ENCODE measurements around the gene CHRNA9.

CHRNA9 gene

GRCh38 chr4:40337523-40337922 is 2.4 kb downstream of the CHRNA9 start:
- no peak for DNase-seq (ENCODE audit: low read depth in 2 of 2)

DNA sequence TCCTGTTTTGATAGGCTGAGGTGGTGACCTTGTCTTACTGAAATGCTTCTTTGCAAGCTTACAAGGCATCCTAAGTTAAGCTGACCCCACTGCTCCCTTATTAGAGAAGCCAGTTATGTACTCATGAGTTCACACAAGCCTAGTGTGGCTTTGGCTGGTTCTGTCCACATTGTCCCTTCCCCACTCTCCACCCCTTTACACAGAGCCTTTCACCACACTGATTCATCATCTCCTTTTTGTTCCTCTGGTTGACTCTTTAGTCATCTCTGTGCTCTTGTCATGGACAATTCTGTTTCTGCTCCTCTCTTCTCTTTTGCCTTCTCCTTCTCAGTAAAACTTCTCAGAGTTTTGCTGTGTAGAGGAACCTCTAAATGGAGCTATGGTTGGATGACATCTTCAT is 4.9 kb downstream of the CHRNA9 start:
- no peak for DNase-seq (ENCODE audit: low read depth in 2 of 2)

GRCh38 chr4:40347472-40347871 is 12.3 kb downstream of the CHRNA9 start:
- no peak for DNase-seq (ENCODE audit: low read depth in 2 of 2)

- DNase-seq (ENCODE audit: low read depth in 2 of 2): no peak
Measured at GRCh38 chr4:40348000-40348399, 12.9 kb downstream of the CHRNA9 start.

DNA sequence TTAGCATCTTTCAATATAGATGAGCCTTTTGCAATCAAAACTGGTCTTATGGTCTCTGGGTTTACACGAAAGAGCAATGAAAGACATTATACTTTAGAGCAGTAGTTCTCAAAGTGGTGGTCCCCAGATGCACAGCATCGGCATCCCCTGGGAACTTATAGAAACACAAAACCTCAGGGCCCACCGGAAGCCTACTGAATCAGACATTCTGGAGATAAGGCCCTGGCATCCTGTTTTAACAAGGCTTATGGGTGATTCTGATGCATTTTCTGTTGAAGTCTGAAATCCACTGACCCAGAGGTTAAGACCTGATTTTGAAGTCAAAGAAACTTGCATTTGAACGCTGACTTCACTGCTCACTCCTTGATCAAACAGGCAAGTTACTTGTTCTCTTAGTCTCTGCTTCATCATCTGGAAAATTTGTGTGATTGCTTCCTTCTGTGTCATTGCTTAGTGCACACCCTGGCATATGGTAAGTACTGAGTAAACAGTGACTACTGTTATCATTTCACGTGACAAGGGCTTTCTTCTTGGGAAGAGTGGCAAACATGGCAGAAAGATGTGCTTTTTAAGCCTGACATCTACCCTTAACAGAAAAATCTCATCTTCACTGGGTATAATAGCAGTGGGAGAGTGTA is 14.5 kb downstream of the CHRNA9 start:
- DNase-seq (ENCODE audit: low read depth in 2 of 2): no peak

GRCh38 chr4:40350627-40351227 is 15.6 kb downstream of the CHRNA9 start:
- no peak for DNase-seq (ENCODE audit: low read depth in 2 of 2)

DNA sequence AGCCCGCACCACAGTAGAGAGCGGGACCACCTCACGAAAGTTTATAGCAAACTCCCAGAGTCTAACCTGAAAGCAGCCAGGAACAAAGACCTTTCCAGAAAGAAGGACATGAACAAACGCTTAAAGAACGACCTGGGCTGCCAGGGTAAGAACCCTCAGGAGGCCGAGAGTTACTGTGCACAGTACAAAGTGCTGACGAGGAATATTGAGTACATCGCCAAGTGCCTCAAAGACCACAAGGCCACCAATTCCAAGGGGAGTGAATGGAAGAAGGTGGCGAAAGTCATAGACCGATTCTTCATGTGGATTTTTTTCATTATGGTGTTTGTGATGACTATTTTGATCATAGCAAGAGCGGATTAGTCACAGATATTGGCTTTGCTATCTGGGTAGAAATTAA is 19.0 kb downstream of the CHRNA9 start:
- DNase-seq (ENCODE audit: low read depth in 2 of 2): no peak

DNA sequence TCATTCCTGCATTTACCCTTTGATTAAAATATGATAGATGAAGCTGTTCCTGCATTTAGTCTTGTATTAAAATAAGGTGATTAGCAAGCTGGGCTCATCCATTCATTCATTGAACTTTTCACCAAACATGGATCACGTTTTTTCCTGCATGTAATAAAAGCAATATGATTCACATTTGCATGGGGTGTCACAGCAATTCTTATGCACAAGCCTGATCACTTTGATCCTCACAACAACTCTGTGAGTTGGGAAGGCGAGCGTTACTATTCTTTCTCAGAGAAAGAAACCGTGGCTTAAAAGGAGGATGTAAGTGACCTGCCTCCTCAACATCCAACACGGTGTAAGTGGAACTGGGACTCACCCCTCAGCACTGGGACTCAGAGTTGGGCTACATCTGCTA is 20.0 kb downstream of the CHRNA9 start:
- no peak for DNase-seq (ENCODE audit: low read depth in 2 of 2)

DNA sequence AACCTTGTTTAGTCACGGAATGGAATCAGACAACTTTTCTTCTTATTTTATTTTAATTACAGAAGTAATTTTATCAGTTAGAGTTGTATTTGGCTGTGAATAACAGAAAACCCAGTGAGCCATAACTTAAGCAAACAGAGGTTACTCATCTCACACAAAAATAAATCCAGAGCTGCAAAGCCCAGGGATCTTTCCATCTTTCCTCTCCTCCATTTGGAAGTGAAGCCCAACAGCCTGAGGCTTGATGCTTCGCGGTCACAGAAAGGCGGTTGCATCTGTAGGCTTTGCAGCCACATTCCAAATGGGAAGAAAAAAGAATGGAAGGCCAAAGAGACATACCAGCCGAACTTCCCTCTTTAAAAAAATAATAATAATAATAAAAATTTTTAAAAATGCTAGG is 22.6 kb downstream of the CHRNA9 start:
- no peak for DNase-seq (ENCODE audit: low read depth in 2 of 2)

DNA sequence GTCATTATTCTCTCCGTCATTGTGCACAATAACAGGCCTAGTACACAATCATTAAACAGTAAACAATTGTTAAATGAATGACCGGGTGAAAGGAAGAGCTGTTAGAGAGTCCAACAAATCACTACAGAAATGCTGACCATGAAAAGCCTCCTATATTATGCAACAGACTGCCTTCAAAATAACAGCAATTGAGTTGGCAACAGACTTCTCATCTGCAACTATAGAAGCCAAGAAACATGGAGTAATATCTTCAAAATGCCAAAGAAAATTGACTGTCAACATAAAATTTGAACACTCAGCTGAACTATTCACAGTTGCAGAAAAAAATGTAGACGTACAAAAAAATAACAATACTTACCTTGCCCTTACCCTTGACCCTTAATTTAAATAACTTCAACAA is 26.2 kb downstream of the CHRNA9 start:
- DNase-seq (ENCODE audit: low read depth in 2 of 2): no peak

DNA sequence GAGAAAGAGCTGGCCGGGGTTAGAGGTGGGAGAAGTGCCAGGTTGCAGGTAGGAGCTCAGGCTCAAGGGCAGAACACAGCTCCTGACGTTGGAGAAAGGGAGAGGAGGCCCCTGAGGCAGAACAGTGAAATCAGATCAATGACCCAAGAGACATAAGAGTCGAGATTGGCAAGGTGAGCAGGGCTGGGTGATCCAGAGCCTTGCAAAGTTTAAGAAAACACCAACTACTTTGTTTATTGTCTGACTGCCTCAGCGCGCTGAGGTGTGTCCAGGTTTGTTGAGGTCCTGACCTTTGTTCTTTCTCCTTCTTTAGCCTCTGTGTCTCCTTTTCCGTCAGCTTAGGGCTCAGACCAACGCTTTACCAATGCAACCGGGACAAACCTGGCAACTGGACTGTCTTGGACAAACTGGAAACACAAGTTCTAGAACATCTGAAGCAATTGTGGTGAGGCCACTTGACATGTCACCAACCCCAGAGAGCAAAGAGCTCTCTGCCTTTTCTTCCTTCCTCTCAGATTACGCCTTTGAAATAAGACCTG is 28.3 kb downstream of the CHRNA9 start:
- DNase-seq (ENCODE audit: low read depth in 2 of 2): no peak

DNA sequence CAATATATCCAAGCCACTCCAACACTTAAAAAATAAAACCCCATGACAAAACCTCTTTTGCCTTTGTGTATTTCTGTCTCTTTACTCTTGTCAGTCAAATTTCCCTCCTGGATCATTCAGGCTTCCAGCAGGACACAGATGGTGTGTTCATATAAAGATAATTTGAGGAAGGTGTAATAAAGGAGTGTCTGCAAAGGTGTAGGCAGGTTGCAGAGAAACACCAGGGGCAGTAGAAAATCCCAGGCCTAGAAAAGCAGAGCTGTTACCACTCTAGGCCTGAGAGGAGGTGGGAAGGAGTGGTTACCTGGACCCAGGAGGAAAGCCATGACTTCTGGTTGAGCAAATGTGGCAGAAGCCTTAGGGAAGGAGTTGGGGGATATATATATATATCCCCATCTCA is 28.8 kb downstream of the CHRNA9 start:
- DNase-seq (ENCODE audit: low read depth in 2 of 2): no peak

- DNase-seq (ENCODE audit: low read depth in 2 of 2): no peak
Measured at GRCh38 chr4:40365766-40366165, 30.6 kb downstream of the CHRNA9 start.

DNA sequence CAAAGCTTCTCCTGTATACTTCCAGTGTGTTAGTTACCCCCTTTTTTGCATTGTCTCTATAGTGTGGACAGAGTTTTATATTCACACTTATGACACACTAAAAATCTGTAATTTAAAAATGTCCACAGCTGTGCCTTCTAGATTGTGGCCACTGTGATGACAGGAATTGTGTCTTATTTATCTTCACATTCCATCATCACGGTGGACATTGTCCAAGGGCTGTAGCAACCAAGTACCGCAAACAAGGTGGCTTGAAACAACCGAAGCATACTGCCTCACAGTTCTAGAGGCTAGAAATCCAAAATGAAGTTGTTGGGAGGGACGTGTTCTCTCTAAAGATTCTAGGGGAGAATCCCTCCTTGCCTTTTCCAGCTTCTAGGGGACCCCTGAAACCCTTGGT is 32.3 kb downstream of the CHRNA9 start:
- DNase-seq (ENCODE audit: low read depth in 2 of 2): no peak

DNA sequence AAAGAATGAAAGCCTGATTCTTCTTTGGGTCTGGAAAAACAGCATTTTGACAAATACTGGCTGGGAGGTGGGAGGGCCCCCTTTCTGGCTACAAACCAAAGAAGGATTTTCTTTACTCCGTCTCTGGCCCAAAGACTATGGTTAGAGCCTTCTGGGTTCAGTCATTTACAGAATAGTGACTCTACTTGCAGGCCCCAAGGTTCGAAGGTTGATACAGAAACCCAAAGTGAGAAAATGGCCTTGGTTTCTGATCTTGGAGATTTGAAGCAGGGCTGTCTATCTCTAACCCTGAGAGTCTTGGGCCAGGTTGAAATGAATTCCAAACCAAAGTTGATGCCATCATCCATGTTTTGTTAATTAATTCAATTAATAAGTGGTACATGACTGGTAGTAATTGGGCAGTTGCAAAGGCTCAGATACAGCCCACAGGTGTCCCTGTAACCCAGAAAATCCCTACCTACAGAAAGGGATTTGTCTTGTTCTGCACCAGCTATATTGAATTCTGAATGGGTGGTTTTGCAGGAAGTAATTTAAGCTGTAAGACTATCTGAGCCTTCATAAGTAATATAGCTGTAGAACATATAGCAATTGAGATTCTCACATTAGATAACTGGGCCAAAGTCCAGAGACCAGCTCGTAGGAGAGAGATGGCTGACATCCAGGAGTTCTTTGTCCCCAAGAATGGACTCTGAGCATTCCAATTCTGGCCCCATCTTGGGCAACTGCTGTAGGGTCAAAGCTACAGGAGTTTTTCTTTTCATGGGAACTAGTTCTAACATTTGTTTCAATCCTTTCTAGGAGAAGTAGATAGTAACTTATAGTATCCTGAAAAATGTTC is 34.5 kb downstream of the CHRNA9 start:
- DNase-seq (ENCODE audit: low read depth in 2 of 2): no peak

GRCh38 chr4:40372651-40373050 is 37.5 kb downstream of the CHRNA9 start:
- DNase-seq (ENCODE audit: low read depth in 2 of 2): no peak

DNA sequence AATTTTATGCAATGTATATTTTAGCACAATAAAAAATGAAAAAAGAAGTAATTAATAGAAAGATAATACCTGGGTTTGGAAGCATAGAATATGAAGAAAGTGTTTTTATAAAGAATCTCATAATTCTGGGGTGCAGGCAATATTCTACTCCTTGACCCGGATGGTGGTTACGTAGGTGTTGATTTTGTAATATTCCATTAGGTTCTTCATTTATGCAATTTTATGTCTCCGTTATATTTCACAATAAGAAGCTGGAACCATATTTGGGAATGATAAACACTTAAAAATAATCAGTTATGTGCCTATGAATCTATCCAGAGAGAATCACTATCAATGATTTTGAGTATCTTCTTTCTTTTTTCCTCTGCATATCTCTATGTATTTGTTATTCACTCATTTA is 38.5 kb downstream of the CHRNA9 start:
- no peak for DNase-seq (ENCODE audit: low read depth in 2 of 2)

DNA sequence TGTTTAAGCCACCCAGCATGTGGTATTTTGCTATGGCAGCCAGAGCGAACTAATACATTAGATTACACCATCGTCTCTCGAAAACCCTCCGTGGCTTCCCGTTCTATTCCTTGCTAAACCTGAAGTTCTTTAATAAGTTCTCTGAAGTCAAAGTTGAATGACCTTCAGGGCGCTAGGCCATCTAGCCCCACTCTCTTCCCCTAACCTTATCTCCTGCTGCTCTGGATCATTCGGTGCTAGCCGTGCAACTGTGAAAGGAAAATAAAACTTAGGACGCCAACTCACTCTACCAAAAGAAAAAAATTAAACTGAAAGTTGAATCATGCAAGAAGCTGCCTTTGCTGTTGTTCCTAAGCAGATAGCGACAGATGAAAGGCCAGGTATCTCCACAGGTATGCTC is 40.0 kb downstream of the CHRNA9 start:
- DNase-seq (ENCODE audit: low read depth in 2 of 2): no peak

DNA sequence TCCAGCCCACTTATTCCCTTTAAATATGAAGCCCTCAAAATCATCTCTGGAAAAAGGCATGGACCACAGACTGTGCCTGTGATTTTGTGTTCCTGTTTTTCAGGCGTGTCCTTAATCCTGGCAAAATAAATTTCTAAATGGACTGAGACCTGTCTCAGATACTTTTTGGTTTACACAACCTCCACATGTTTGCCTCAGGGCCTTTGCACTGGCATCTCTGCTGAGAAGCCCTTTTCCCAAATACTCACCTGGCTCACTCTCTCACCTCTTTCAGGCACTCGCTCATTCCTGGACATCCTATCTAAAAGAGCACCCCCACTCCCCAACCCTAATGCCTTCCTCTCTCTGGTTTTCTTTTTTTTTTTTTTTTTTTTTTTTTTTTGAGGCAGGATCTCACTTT is 40.5 kb downstream of the CHRNA9 start:
- DNase-seq (ENCODE audit: low read depth in 2 of 2): no peak

DNA sequence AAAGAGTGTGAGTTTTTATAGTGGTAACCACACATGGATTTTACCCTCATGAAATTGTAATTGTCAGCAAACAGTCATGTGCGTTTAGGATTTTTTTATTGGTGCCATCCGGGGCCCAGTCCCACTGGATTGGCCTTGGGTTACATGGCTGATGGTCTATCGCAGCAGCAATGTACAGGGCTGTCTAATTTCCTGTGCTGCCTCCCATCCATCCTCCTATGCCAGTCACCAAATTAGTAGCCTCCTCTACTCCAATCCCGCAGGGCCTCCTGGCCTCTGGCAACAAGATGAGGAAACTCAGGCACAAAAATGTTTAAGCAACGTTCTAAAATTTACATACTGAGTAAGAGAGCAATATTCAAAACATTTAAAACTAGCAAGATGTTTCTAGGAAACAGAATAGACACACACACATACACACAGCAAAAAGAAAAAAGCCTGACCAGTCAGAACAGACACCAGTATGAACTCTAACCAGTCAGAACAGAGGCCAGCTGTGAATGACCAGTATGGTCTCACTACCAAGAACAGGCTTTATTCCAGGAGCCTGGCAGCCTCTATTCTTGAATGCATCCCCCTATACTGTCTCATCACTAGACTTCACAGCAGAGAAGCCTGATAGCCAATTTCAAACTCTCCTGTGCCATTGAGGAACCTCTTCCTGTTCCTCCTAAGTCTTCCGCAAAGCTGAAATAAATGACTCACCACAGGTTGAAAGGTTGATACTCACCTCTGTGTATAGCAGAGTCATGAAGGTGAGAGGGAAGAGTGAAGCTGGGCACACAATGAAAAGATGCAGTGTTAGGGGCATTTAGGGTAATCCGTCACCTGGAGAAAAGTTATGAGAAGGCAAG is 42.6 kb downstream of the CHRNA9 start:
- no peak for DNase-seq (ENCODE audit: low read depth in 2 of 2)

DNA sequence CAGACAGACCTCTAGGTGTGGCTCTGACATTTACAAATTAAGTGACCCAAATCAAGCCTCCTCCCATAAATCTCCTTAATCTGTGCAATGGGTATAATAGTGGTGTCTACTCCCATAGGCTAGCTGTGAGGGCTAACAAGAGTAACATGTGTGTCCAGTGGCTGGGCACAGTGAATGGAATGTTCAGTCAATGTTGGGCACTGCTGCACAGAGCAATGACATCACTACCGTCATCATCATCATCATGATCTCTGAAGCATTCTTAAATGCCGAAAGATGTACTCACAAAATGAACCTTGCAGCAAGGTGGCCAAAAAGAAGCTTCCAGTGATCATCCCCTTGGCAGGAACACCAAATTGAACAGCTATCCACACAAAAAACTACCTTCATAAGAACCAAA is 43.5 kb downstream of the CHRNA9 start:
- DNase-seq (ENCODE audit: low read depth in 2 of 2): no peak

- DNase-seq (ENCODE audit: low read depth in 2 of 2): no peak
Measured at GRCh38 chr4:40379248-40379647, 44.1 kb downstream of the CHRNA9 start.

All from activated CD8-positive, alpha-beta memory T cell treated with anti-CD3 and anti-CD28 coated beads for 4 hours (primary cell).